OCI-LY7 (cell line): ENCODE measurements around the gene KCNN3. TPM values are rescaled to one million over a fixed set of nuclear protein-coding genes. Genes with fewer than 3 reads are reported as not detected.

Source experiments
- BruUV-seq: library from RNA; stranded (reverse); fragments of 400-500 nt; replicated peaks from 2 replicates; lab custom pipeline; 2021; lab: Mats Ljungman, UMichigan
- CTCF ChIA-PET: fragments of 300-600 bp; sonication (Branson Sonifier 250); formaldehyde crosslinking; loops from one replicate; lab custom pipeline; 2022; ENCODE audit warnings: antibody characterized with exemption; ENCODE audit not compliant: unreplicated experiment; lab: Charles Lee
- POLR2A ChIA-PET: fragments of 300-600 bp; sonication (Branson Sonifier 250); formaldehyde crosslinking; loops from one replicate; lab custom pipeline; 2022; ENCODE audit warnings: antibody characterized with exemption; lab: Charles Lee
- DNase-seq: peaks from one replicate; pipeline ENCODE4 v3.0.0-alpha.2; 2015; ENCODE audit warnings: low spot score
- H2AFZ ChIP-seq: fragments of 200-600 bp; sonication (generic), shearing (Covaris generic); 2 replicates; pipeline ENCODE4 v1.6.1; 2014; ENCODE audit warnings: mild to moderate bottlenecking, antibody characterized with exemption, low read length, moderate library complexity
- H3K27ac ChIP-seq: fragments of 200-600 bp; sonication (generic); 2 replicates; pipeline ENCODE4 v1.5.1; 2014; ENCODE audit warnings: mixed run types, low read depth, mild to moderate bottlenecking, moderate library complexity, low read length, inconsistent platforms; ENCODE audit not compliant: poor library complexity, severe bottlenecking
- H3K36me3 ChIP-seq: fragments of 200-600 bp; sonication (generic); 2 replicates; pipeline ENCODE4 v1.6.1; 2014; ENCODE audit warnings: mild to moderate bottlenecking, antibody characterized with exemption, low read length, moderate library complexity, mixed read lengths; ENCODE audit not compliant: insufficient read depth
- H3K4me1 ChIP-seq: fragments of 200-600 bp; sonication (generic); 2 replicates; pipeline ENCODE4 v1.5.1; 2014; ENCODE audit warnings: mild to moderate bottlenecking, low read length; ENCODE audit not compliant: insufficient read depth, poor library complexity, severe bottlenecking
- H3K4me2 ChIP-seq: fragments of 200-600 bp; sonication (generic); 2 replicates; pipeline ENCODE4 v1.6.1; 2014; ENCODE audit warnings: mild to moderate bottlenecking, low read length
- H3K4me3 ChIP-seq: fragments of 200-600 bp; sonication (generic); 2 replicates; pipeline ENCODE4 v1.5.1; 2014; ENCODE audit warnings: mild to moderate bottlenecking, low read depth, low read length; ENCODE audit not compliant: poor library complexity, severe bottlenecking
- H3K79me2 ChIP-seq: fragments of 200-600 bp; sonication (generic); 2 replicates; pipeline ENCODE4 v1.6.1; 2016; ENCODE audit warnings: low read depth, mild to moderate bottlenecking, low read length, moderate library complexity, mixed read lengths; ENCODE audit not compliant: insufficient read depth
- H3K9me2 ChIP-seq: fragments of 200-600 bp; sonication (generic); 2 replicates; pipeline ENCODE4 v1.6.1; 2016; ENCODE audit warnings: mild to moderate bottlenecking, low read length, mixed read lengths; ENCODE audit not compliant: insufficient read depth
- H3K9me3 ChIP-seq: fragments of 200-600 bp; sonication (generic); 2 replicates; pipeline ENCODE4 v1.6.1; 2014; ENCODE audit warnings: mild to moderate bottlenecking, mixed run types, low read length, mixed read lengths
- H4K20me1 ChIP-seq: fragments of 200-600 bp; sonication (generic); 2 replicates; pipeline ENCODE4 v1.6.1; 2014; ENCODE audit warnings: mild to moderate bottlenecking, antibody characterized with exemption, low read length, moderate library complexity, mixed read lengths; ENCODE audit not compliant: insufficient read depth
- CTCF ChIP-seq: fragments of 200-600 bp; sonication (generic); conservative IDR thresholded peaks from 2 replicates; pipeline ENCODE4 v1.5.1; 2014; ENCODE audit warnings: mild to moderate bottlenecking, antibody characterized with exemption, low read length, moderate library complexity, mixed read lengths
- EZH2phosphoT487 ChIP-seq: fragments of 200-600 bp; sonication (generic); IDR thresholded peaks from 2 replicates; pipeline ENCODE4 v1.6.1; 2018; ENCODE audit warnings: low read depth, borderline replicate concordance, mild to moderate bottlenecking, mixed run types, antibody characterized with exemption, low read length, moderate library complexity, mixed read lengths
- intact Hi-C: fragments of 100-400 bp; cut with micrococcal nuclease; formaldehyde crosslinking; loops from one replicate; pipeline ENCODE4 v1.10.0; 2022; ENCODE audit not compliant: unreplicated experiment
- total RNA-seq, 2 experiments: library from RNA; depleted of rRNA in 1 of 2; stranded (reverse); fragments of >200 nt in 1 of 2; shearing (Covaris generic) in 1 of 2; gene quantifications; 2 replicates each; pipeline ENCODE4 v1.2.3, GENCODE V29; 2014 to 2022

The KCNN3 gene
- total RNA-seq, 2 experiments from 2014 or later, result 14.8 to 50.8 TPM

- Histone ChIP-seq H4K20me1 (no peaks in the 10 kb centered on the region), H3K4me2 (peak overlapping the region; percentile 85), H3K79me2 (peaks cover 43% of the 10 kb centered on the region; the same call in 1 of the 2 replicates), H3K9me2 (no peaks in the 10 kb centered on the region), H3K27ac (peak overlapping the region; percentile 91), H3K4me1 (peaks cover 89% of the 10 kb centered on the region), H3K9me3 (no peaks in the 10 kb centered on the region), H3K36me3 (peaks cover 6% of the 10 kb centered on the region; the same call in 1 of the 2 replicates), H3K4me3 (peak overlapping the region; percentile 77), H2AFZ (no peak overlapping the region)
- no peak for TF ChIP-seq EZH2phosphoT487
- TF ChIP-seq CTCF, result no peak; the same call in 1 of the 2 replicates
- BruUV-seq, result TSS peak; percentile 66
- intact Hi-C loops, result no loop called here
- no peak for DNase-seq
- ChIA-PET CTCF (interaction anchor here (0.6 to 2.2 kb wide), 5 partner anchors 10 to 135 kb away, joined by 3 to 9 read pairs (median 4); partner anchors contain the start of gene KCNN3), POLR2A (interaction anchor here (0.9 to 6.2 kb wide), 7 partner anchors 10 to 297 kb away, joined by 3 to 43 read pairs (median 4); partner anchors contain the start of gene KCNN3)
Observed at GRCh38 chr1:154859151-154859785, 10.8 kb downstream of the KCNN3 start.

GRCh38 chr1:154857441-154858215, 12.5 kb downstream of the KCNN3 start:
- Histone ChIP-seq H3K9me3 (no peaks in the 10 kb centered on the region), H3K79me2 (peaks cover 46% of the 10 kb centered on the region; the same call in 1 of the 2 replicates), H3K4me3 (peak overlapping the region; percentile 77), H2AFZ (no peak overlapping the region), H4K20me1 (no peaks in the 10 kb centered on the region), H3K36me3 (peaks cover 6% of the 10 kb centered on the region; the same call in 1 of the 2 replicates), H3K4me2 (peak overlapping the region; percentile 85), H3K27ac (peak overlapping the region; percentile 91), H3K4me1 (peaks cover 73% of the 10 kb centered on the region), H3K9me2 (no peaks in the 10 kb centered on the region)
- ChIA-PET POLR2A (interaction anchor here (0.6 to 6.2 kb wide), 5 partner anchors 9 to 35 kb away, joined by 3 to 43 read pairs (median 4); partner anchors contain the start of gene KCNN3), CTCF (interaction anchor here (0.6 to 1.6 kb wide), 4 partner anchors 8 to 19 kb away, joined by 3 to 8 read pairs (median 4); no protein-coding TSS in a partner anchor)
- intact Hi-C loops, result no loop called here
- no peak for TF ChIP-seq CTCF
- no peak for TF ChIP-seq EZH2phosphoT487
- BruUV-seq, result no TSS peak
- peak; percentile 58 for DNase-seq
